ENCODE data around the gene SCN1B.
A peak's percentile ranks its signal among the peaks of the same experiment; 100 is the strongest.
"Not testable (repeated sequence)": the region's sequence is repeated elsewhere in the genome, so short reads cannot be mapped to it uniquely, and the experiment has no call there.

SCN1B gene

GRCh38 chr19:35017507-35017906 lies 12.8 kb upstream of the SCN1B start:
- DNase-seq = no peak

DNA sequence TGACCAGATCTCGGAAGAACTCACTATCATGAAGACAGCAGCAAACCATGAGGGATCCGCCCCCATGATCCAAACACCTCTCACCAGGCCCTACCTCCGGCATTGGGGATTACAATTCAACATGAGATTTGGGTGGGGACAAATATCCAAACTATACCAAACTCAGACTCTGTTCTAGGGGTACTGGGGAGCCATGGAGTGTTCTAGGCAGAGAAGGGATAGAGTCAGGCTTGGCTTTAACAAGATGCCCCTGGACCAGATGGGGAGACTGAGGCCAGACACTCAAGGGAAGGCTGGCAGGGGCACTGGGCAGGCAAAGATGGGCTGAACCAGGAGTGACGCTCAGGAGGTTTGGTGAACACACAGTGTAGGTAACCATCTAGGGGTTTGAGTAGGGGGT lies 11.9 kb upstream of the SCN1B start:
- no peak for DNase-seq

- no peak for DNase-seq
These were observed 11.1 kb upstream of the SCN1B start for GRCh38 chr19:35019144-35019543.

DNA sequence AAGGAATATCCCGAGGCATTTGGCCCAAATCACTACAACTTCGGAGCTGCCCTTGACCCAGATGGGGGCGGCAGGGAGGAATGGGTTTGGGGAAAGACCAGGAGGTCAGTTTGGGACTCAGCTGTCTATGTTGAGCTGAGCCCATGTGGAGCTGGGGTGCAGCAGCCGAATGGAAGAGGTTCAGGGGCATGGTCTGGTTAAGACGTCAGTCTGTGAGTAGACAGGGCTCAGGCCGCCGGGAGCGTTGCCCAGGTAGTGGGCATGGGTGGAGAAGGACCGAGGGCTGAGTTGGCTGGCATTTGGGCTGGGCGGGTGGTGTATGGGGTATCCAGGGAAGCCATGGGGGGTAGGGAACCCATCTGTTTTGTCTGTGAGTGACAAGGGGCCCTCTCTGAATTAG lies 9.3 kb upstream of the SCN1B start:
- no peak for DNase-seq

GRCh38 chr19:35021596-35021995 lies 8.7 kb upstream of the SCN1B start:
- DNase-seq = no peak

- DNase-seq = no peak
These were observed 7.8 kb upstream of the SCN1B start for GRCh38 chr19:35022460-35022859.

DNA sequence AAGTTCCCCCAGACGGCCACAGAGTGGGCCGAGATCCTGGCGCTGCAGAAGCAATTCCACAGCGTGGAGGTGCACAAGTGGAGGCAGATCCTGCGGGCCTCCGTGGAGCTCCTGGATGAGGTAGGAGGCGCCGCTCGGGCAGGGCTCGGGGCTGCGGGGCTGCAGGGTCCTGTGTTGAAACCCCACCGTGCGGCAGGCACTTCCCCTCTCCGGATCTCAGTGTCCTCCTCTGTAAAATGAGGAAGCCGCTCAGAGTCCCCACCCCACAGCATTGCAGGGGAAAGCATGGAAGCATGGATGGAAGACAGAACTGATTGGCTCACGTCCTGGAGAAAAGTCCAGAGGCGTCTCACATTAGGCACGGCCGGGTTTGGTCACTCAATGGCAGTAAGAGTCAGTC lies 6.8 kb upstream of the SCN1B start:
- DNase-seq = no peak

- no peak for DNase-seq
These were observed 6.2 kb upstream of the SCN1B start for GRCh38 chr19:35024095-35024494.

GRCh38 chr19:35025969-35026368 lies 4.3 kb upstream of the SCN1B start:
- DNase-seq = no peak

DNA sequence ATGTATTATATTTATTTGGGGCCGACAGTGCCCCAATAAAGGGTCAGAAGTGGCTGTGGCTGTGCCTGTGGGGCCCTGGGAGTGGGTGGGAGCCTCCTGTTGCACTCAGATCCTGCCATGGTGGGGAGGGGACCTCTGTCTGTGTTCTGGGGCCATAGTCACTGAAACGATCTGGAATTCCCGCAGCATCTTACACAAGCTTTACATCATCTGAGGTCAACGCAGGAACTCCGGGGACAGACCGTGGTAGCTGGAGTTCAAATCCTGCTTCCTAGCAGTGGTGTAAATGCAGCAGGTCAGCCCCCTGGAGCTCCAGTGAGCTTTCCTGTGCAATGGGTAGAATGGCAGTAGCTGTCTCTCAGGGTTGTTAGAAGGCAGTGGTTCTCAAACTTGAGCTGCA lies 3.9 kb upstream of the SCN1B start:
- DNase-seq = no peak

DNA sequence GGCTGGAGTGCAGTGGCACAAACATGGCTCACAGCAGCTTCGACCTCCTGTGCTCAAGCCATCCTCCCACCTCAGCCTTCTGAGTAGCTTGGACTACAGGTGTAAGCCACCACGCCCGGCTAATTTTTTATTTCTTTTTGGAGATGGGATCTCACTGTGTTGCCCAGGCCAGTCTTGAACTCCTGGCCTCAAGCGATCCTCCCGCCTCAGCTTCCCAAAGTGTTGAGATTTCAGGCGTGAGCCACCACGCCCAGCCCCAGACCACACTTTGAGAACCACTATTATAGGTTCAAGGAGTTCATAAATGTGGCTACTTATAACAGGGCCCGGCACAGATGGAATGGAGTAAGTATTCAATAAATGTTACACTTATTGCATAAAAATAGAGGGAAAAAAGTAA lies 3.3 kb upstream of the SCN1B start:
- no peak for DNase-seq

DNA sequence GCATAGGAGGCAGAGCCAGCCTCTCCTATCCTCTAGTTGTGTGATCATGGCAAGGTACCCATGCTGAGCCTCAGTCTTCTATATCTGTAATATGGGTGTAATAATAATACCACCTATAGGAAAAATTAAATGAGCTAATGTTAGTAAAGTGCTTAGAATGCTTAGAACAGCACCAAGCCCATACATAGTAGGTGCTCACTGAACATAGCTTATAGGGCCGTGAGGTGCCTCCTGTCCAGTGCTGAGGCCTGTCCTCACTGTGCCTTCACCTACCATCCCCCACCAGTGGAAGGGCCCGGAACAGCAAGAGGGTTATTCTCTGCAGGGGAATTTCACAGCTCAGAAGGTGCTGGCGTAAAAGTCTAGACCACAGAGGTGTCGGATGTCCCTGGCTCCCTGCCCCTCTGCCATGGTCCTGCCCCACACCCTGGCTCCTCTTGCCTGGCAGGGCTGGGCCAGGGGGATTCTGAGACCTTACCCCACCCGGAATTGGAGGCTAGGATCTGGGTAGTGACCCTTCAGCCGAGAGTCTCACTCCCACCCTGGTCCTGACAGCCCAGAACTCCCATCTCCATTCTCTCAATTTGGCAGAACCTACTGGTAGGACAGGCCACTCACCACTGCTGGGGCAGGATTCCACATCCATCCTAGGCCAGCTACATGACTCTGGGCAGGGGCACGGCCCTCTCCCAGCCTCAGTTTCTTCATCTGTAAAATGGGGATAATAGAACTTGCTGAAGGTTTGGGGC lies 2.2 kb upstream of the SCN1B start:
- DNase-seq = peak; percentile 26

GRCh38 chr19:35028600-35028885 lies 1.7 kb upstream of the SCN1B start:
- DNase-seq = not testable (repeated sequence)

- DNase-seq = not testable (repeated sequence)
These were observed 964 bp upstream of the SCN1B start for GRCh38 chr19:35029275-35029736.

DNA sequence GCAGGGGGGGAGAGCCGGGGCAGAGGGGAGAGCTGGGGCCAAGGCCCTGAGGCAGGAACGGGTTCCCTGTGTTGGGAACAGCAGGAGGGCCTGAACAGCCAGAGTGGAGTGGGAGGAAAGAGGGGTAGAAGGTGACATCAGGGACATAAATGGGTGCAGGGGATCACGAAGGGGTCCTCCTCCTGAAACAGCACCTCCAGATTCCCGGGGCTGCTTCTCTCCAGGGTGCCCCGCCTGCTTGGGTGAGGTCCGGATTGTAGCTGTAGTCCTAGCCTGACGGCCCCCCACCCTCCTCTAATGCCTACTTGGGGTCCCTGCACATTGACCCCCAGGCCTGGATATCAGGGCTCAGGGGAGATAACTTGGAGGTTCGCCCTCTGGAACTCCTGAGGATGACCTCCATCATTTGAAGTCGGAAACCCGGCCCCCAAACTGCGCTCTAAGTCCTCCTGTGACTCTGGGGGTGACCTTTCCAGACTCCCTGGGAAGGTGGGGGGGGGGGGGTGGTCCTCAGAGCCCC lies 473 bp upstream of the SCN1B start:
- DNase-seq = no peak

DNA sequence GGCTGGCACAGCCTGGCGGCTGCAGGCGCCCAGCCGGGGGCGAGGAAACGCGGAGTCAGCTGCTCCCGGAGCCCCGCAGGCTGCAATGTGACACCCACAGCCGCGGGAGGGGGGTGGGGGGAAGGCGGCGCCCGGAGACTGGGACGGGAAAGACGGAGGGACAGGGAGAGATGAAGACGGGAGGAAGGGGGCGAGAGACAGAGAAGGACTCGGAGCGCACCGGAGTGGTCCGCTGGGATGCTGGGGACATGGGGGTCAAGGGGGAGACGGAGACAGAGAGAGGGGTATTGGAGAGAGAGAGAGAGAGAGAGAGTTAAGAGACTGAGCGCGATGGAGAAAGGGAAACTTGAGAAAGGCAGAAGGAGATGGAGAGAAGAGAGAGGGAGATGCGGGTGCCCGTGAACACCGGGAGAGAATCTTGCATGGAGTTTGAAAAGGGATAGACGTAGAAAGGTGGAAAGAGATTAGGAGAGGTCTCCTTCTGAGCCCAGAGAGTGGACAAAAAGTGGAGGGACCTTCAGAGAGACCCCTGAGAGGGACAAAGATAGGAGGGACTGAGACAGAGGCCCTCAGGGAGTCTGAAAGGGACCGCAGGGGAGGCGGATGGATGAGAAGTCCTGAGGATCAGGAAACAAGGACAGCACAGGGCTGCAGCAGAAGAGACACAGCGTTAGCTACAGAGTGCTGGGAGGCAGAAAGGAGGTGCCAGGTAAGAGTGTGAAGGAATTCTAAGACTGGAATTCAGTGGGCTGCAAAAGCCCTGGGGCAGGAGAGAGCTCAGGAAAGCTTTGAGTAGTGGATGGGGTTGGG lies 1.0 kb downstream of the SCN1B start:
- peak; percentile 42 for DNase-seq

GRCh38 chr19:35032356-35032865 lies 2.1 kb downstream of the SCN1B start:
- DNase-seq = no peak

GRCh38 chr19:35033067-35034004 lies 3.1 kb downstream of the SCN1B start:
- no peak for DNase-seq

DNA sequence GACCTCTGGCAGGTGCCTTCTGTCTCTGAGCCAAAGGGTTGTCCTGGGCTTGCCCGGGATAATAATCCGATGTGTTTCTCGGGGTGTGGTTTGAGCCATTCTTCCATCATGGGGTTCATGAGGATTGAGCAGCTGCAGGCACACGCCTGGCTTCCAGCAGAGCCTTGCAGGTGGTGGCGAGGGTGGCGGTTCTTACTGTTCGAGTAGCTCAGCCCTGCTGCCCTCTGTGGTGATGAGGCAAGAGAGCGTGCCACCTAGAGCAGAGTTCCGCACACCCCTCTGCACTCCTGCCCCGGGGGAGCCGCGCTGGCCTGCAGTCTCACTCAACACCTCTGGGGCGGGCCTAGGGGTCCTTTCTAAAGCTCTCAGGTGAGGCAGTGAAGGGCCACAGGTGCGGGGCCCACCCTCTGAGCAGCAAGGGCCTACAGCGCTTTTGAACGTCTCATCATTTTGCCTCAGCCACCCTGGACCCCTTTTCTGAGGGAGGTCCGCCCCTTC lies 3.8 kb downstream of the SCN1B start:
- no peak for DNase-seq

GRCh38 chr19:35034588-35035382 lies 4.5 kb downstream of the SCN1B start:
- no peak for DNase-seq
